ENCODE measurements around the gene DLEC1. TPM values are rescaled to one million over a fixed set of nuclear protein-coding genes. Genes with fewer than 3 reads are reported as not detected.
A peak's percentile ranks its signal among the peaks of the same experiment; 100 is the strongest.

DLEC1 gene
- total RNA-seq, 4 donors from 2014 or later, result 0.20 to 4.1 (median 1.4) TPM

GRCh38 chr3:38036286-38036685 lies 2.7 kb upstream of the DLEC1 start:
- in situ Hi-C loops (cut with MboI; ENCODE audit: low pct_ligation_motif_present in 1 of 4, low pct_unique_long_range_greater_than_20kb in 1 of 4, low sequenced_read_pairs in 3 of 4) (no loop called here), intact Hi-C loops (cut with DNase I; ENCODE audit: low total_unique reads) (no loop called here)
- Histone ChIP-seq H3K4me1 (peaks cover 10 to 29% (median 21%) of the 10 kb centered on the region in 4 donors), H3K27ac (no peak overlapping the region), H3K36me3 (no peaks in the 10 kb centered on the region), H3K9me3 (no peaks in the 10 kb centered on the region), H3K4me3 (no peak overlapping the region), H3K27me3 (no peaks in the 10 kb centered on the region)
- WGBS, 2 donors (ENCODE audit: low coverage in 1 of 2), result 87% methylated on average over 5 of the region's 5 CpGs; no CpG with 5 or more reads in 1 of the 2 donors
- DNase-seq, result no peak
- TF ChIP-seq EP300 (IDR thresholded peaks at IDR 0.05; ENCODE audit: low read depth) (no peak), POLR2A (IDR thresholded peaks at IDR 0.05) (no peak), POLR2AphosphoS5 (IDR thresholded peaks at IDR 0.05) (no peak)
- TF ChIP-seq, protein P1, sequence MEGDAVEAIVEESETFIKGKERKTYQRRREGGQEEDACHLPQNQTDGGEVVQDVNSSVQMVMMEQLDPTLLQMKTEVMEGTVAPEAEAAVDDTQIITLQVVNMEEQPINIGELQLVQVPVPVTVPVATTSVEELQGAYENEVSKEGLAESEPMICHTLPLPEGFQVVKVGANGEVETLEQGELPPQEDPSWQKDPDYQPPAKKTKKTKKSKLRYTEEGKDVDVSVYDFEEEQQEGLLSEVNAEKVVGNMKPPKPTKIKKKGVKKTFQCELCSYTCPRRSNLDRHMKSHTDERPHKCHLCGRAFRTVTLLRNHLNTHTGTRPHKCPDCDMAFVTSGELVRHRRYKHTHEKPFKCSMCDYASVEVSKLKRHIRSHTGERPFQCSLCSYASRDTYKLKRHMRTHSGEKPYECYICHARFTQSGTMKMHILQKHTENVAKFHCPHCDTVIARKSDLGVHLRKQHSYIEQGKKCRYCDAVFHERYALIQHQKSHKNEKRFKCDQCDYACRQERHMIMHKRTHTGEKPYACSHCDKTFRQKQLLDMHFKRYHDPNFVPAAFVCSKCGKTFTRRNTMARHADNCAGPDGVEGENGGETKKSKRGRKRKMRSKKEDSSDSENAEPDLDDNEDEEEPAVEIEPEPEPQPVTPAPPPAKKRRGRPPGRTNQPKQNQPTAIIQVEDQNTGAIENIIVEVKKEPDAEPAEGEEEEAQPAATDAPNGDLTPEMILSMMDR (IDR thresholded peaks at IDR 0.05), result no peak

- Histone ChIP-seq H3K9me3 (no peaks in the 10 kb centered on the region), H3K4me1 (peaks cover 8 to 26% (median 16%) of the 10 kb centered on the region in 4 donors), H3K4me3 (no peak overlapping the region), H3K27ac (no peak overlapping the region), H3K27me3 (no peaks in the 10 kb centered on the region), H3K36me3 (no peaks in the 10 kb centered on the region)
- intact Hi-C loops (cut with DNase I; ENCODE audit: low total_unique reads) (no loop called here), in situ Hi-C loops (cut with MboI; ENCODE audit: low pct_ligation_motif_present in 1 of 4, low pct_unique_long_range_greater_than_20kb in 1 of 4, low sequenced_read_pairs in 3 of 4) (no loop called here)
- no peak for DNase-seq
- WGBS, 2 donors (ENCODE audit: low coverage in 1 of 2), result 86% methylated on average over 3 of the region's 3 CpGs; no CpG with 5 or more reads in 1 of the 2 donors
- TF ChIP-seq POLR2AphosphoS5 (IDR thresholded peaks at IDR 0.05) (no peak), POLR2A (IDR thresholded peaks at IDR 0.05) (no peak), EP300 (IDR thresholded peaks at IDR 0.05; ENCODE audit: low read depth) (no peak)
- TF ChIP-seq, protein P1 (IDR thresholded peaks at IDR 0.05), result no peak
Observed at GRCh38 chr3:38036906-38037305, 2.1 kb upstream of the DLEC1 start.

GRCh38 chr3:38038447-38038911 lies 529 bp upstream of the DLEC1 start:
- TF ChIP-seq POLR2A (IDR thresholded peaks at IDR 0.05) (no peak), EP300 (IDR thresholded peaks at IDR 0.05; ENCODE audit: low read depth) (no peak), POLR2AphosphoS5 (IDR thresholded peaks at IDR 0.05) (no peak)
- TF ChIP-seq, protein P1 (IDR thresholded peaks at IDR 0.05), result no peak
- intact Hi-C loops (cut with DNase I; ENCODE audit: low total_unique reads) (no loop called here), in situ Hi-C loops (cut with MboI; ENCODE audit: low pct_ligation_motif_present in 1 of 4, low pct_unique_long_range_greater_than_20kb in 1 of 4, low sequenced_read_pairs in 3 of 4) (no loop called here)
- H3K4me3 ChIP-seq, result peak overlapping the region in 2 of 4 donors; percentile 27 to 60
- H3K36me3 ChIP-seq, result no peaks in the 10 kb centered on the region
- no peaks in the 10 kb centered on the region for H3K9me3 ChIP-seq
- no peaks in the 10 kb centered on the region for H3K27me3 ChIP-seq
- peak overlapping the region; percentile 58 to 79 (median 68) for H3K27ac ChIP-seq
- H3K4me1 ChIP-seq, result peaks cover 8 to 26% (median 17%) of the 10 kb centered on the region in 4 donors
- 59 to 75% methylated on average over 4 to 5 of the region's 5 CpGs for WGBS, 2 donors (ENCODE audit: low coverage in 1 of 2)
- DNase-seq, result no peak

DNA sequence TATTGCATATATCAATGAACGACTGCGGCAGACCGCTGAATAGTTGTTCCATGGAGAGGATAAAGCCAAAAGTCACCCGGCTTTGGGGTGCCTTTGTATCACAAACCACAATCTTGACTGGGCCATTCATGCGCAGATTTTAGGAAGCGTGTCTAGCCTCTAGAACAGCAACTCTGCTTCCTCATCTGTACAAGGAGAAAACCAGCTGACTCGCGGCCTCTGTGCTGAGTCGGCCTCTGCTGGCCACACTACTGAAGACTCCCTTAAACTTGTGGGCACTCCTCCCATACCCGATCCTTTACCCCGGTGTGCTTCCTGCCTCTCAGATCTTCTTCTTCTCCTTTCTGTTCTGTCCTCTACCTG lies 872 bp downstream of the DLEC1 start:
- intact Hi-C loops (cut with DNase I; ENCODE audit: low total_unique reads), result no loop called here
- H3K4me1 ChIP-seq, result peaks cover 8 to 26% (median 18%) of the 10 kb centered on the region in 4 donors
- no peaks in the 10 kb centered on the region for H3K27me3 ChIP-seq
- WGBS, 2 donors (ENCODE audit: low coverage in 1 of 2), result 0 to 17% methylated on average over 2 to 11 of the region's 11 CpGs
- DNase-seq, result peak; percentile 80
- in situ Hi-C loops (cut with MboI; ENCODE audit: low pct_ligation_motif_present in 1 of 4, low pct_unique_long_range_greater_than_20kb in 1 of 4, low sequenced_read_pairs in 3 of 4), result no loop called here
- no peaks in the 10 kb centered on the region for H3K9me3 ChIP-seq
- peak overlapping the region; percentile 58 to 79 (median 68) for H3K27ac ChIP-seq
- no peaks in the 10 kb centered on the region for H3K36me3 ChIP-seq
- H3K4me3 ChIP-seq, result peak overlapping the region; percentile 27 to 60 (median 43)
- TF ChIP-seq POLR2AphosphoS5 (IDR thresholded peaks at IDR 0.05), result no peak
- TF ChIP-seq, protein P1 (IDR thresholded peaks at IDR 0.05), result peak in 3 of 5 experiments; percentile 22 to 43 (median 37)
